ENCODE data around the gene SUN1. TPM values are rescaled to one million over a fixed set of nuclear protein-coding genes. Genes with fewer than 3 reads are reported as not detected.
A peak's percentile ranks its signal among the peaks of the same experiment; 100 is the strongest.

SUN1 gene
- total RNA-seq, 1 experiment from 2014 or later = 126 TPM

DNA sequence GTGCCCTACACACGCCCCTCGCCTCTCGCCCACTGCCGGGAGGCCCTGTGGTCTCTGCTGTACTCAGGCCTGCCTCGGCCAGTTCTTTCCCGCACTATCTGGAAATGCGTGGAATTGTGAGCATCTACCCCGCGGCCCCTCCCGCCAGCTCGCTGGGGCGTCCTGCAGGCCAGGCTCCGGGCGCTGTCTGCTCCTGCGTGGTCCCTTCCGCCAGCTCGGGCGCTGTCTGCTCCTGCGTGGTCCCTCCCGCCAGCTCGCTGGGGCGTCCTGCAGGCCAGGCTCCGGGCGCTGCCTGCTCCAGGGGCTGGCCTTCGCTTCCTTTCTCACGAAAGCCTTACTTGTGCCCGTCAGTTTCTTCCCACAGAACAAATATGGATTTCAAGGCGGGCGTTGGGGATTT, 59.0 kb downstream of the SUN1 start:
- no TSS peak for BruUV-seq (replicated peaks)
- Mint-ChIP-seq H3K4me3 (ENCODE audit: unreplicated experiment) (no peak overlapping the region), H3K36me3 (ENCODE audit: insufficient read depth, unreplicated experiment) (peaks cover 64% of the 10 kb centered on the region), H3K4me1 (ENCODE audit: insufficient read depth, unreplicated experiment) (peaks cover 6% of the 10 kb centered on the region), H3K27ac (ENCODE audit: low read depth, unreplicated experiment) (peak overlapping the region; percentile 54), H3K9me3 (ENCODE audit: unreplicated experiment) (no peaks in the 10 kb centered on the region), H3K27me3 (ENCODE audit: insufficient read depth, unreplicated experiment) (no peaks in the 10 kb centered on the region)
- DNase-seq (ENCODE audit: unreplicated experiment) = no peak
- POLR2A ChIA-PET = no interaction called here
- CTCF ChIA-PET = interaction anchor here (0.6 to 1.1 kb wide), 2 partner anchors 63 to 326 kb away, joined by 3 read pairs; partner anchors contain the start of gene ADAP1
- TF ChIP-seq, protein P1, sequence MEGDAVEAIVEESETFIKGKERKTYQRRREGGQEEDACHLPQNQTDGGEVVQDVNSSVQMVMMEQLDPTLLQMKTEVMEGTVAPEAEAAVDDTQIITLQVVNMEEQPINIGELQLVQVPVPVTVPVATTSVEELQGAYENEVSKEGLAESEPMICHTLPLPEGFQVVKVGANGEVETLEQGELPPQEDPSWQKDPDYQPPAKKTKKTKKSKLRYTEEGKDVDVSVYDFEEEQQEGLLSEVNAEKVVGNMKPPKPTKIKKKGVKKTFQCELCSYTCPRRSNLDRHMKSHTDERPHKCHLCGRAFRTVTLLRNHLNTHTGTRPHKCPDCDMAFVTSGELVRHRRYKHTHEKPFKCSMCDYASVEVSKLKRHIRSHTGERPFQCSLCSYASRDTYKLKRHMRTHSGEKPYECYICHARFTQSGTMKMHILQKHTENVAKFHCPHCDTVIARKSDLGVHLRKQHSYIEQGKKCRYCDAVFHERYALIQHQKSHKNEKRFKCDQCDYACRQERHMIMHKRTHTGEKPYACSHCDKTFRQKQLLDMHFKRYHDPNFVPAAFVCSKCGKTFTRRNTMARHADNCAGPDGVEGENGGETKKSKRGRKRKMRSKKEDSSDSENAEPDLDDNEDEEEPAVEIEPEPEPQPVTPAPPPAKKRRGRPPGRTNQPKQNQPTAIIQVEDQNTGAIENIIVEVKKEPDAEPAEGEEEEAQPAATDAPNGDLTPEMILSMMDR (IDR thresholded peaks at IDR 0.05; ENCODE audit: unreplicated experiment) = no peak
- intact Hi-C loops (cut with micrococcal nuclease) = no loop called here

DNA sequence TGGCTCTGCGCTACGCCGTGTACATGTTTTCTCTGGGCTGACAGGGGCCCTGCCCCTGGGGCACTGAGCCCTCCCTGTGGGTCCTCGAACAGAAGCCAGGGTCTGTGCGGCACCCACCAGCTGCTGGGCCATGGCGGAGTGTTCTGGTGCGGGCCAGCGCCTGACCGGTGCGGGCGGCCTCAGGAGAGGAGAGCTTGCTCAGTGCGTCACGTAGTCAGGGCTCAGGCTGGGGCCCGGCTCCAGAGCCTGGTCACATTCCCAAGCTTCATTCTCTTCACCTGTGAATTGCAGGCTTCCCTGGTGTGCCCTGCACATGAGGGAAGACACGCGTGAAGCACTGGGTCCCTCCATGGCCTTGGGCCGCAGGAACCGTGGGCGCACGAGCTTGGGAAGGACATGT, 59.5 kb downstream of the SUN1 start:
- no peak overlapping the region for H3K4me3 Mint-ChIP-seq (ENCODE audit: unreplicated experiment)
- no peaks in the 10 kb centered on the region for H3K9me3 Mint-ChIP-seq (ENCODE audit: unreplicated experiment)
- ChIA-PET POLR2A (no interaction called here), CTCF (interaction anchor here (0.6 to 1.1 kb wide), 2 partner anchors 62 to 327 kb away, joined by 3 read pairs; partner anchors contain the start of gene ADAP1)
- TF ChIP-seq, protein P1 (IDR thresholded peaks at IDR 0.05; ENCODE audit: unreplicated experiment) = no peak
- no peak overlapping the region for H3K27ac Mint-ChIP-seq (ENCODE audit: low read depth, unreplicated experiment)
- BruUV-seq (replicated peaks) = no TSS peak
- H3K27me3 Mint-ChIP-seq (ENCODE audit: insufficient read depth, unreplicated experiment) = no peaks in the 10 kb centered on the region
- peaks cover 6% of the 10 kb centered on the region for H3K4me1 Mint-ChIP-seq (ENCODE audit: insufficient read depth, unreplicated experiment)
- intact Hi-C loops (cut with micrococcal nuclease) = no loop called here
- H3K36me3 Mint-ChIP-seq (ENCODE audit: insufficient read depth, unreplicated experiment) = peaks cover 63% of the 10 kb centered on the region
- DNase-seq (ENCODE audit: unreplicated experiment) = no peak

DNA sequence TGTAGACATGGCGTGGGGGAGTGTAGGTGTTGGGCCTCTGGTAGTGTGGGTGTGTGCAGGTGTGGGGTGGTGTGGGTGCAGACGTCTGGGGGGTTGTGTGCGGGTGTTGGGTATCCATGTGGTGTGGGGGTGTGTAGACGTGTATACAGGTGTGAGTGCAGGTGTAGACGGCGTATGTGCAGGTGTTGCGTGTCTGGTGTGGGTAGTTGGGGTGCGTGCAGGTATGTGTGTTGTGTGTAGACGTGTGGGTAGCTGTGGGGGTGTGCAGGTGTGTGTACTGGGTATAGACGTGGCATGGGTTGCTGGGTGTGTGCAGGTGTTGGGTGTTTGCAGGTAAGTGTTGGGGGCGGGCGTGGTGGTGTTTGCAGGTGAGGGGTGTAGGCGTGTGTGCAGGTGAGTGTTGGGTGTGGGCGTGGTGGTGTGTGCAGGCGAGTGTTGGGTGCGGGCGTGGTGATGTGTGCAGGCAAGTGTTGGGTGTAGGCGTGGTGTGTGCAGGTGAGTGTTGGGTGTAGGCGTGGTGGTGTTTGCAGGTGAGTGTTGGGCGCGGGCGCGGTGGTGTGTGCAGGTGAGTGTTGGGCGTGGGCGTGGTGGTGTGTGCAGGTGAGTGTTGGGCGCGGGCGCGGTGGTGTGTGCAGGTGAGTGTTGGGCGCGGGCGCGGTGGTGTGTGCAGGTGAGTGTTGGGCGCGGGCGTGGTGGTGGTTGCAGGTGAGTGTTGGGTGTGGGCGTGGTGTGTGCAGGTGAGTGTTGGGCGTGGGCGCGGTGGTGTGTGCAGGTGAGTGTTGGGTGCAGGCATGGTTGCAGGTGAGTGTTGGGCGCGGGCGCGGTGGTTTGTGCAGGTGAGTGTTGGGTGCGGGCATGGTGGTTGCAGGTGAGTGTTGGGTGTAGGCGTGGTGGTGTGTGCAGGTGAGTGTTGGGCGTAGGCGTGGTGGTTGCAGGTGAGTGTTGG, 60.6 kb downstream of the SUN1 start:
- peaks cover 58% of the 10 kb centered on the region for H3K36me3 Mint-ChIP-seq (ENCODE audit: insufficient read depth, unreplicated experiment)
- H3K4me1 Mint-ChIP-seq (ENCODE audit: insufficient read depth, unreplicated experiment) = peaks cover 6% of the 10 kb centered on the region
- no peaks in the 10 kb centered on the region for H3K27me3 Mint-ChIP-seq (ENCODE audit: insufficient read depth, unreplicated experiment)
- intact Hi-C loops (cut with micrococcal nuclease) = no loop called here
- ChIA-PET POLR2A (no interaction called here), CTCF (interaction anchor here (0.7 to 1.1 kb wide), 3 partner anchors 15 to 1274 kb away, joined by 3 to 4 read pairs (median 3); partner anchors contain the start of gene ADAP1)
- no peak for DNase-seq (ENCODE audit: unreplicated experiment)
- TF ChIP-seq, protein P1 (IDR thresholded peaks at IDR 0.05; ENCODE audit: unreplicated experiment) = no peak
- BruUV-seq (replicated peaks) = no TSS peak
- no peaks in the 10 kb centered on the region for H3K9me3 Mint-ChIP-seq (ENCODE audit: unreplicated experiment)
- no peak overlapping the region for H3K4me3 Mint-ChIP-seq (ENCODE audit: unreplicated experiment)
- no peak overlapping the region for H3K27ac Mint-ChIP-seq (ENCODE audit: low read depth, unreplicated experiment)

DNA sequence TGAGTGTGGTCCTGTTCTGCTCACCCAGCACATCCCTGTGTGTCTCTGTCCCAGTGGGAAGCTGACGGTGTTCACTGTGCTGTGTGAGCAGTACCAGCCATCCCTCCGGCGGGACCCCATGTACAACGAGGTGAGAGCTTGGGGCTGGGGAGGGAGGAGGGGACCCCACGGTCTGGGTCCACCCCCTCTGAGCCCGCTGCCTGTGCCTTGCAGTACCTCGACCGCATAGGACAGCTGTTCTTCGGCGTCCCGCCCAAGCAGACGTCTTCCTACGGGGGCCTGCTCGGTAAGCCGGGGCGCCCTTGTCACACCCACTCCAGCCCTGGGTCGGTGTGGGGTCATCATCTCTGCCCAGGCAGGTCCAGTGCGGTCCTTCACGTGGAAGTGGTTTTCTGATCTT, 61.4 kb downstream of the SUN1 start:
- no peak overlapping the region for H3K27ac Mint-ChIP-seq (ENCODE audit: low read depth, unreplicated experiment)
- ChIA-PET CTCF (interaction anchor here (1.1 kb wide), 1 partner anchor 15 kb away, joined by 4 read pairs; no protein-coding TSS in a partner anchor), POLR2A (no interaction called here)
- intact Hi-C loops (cut with micrococcal nuclease) = no loop called here
- TF ChIP-seq, protein P1 (IDR thresholded peaks at IDR 0.05; ENCODE audit: unreplicated experiment) = no peak
- H3K36me3 Mint-ChIP-seq (ENCODE audit: insufficient read depth, unreplicated experiment) = peaks cover 53% of the 10 kb centered on the region
- no TSS peak for BruUV-seq (replicated peaks)
- no peaks in the 10 kb centered on the region for H3K9me3 Mint-ChIP-seq (ENCODE audit: unreplicated experiment)
- H3K4me1 Mint-ChIP-seq (ENCODE audit: insufficient read depth, unreplicated experiment) = peaks cover 6% of the 10 kb centered on the region
- no peak overlapping the region for H3K4me3 Mint-ChIP-seq (ENCODE audit: unreplicated experiment)
- H3K27me3 Mint-ChIP-seq (ENCODE audit: insufficient read depth, unreplicated experiment) = no peaks in the 10 kb centered on the region
- DNase-seq (ENCODE audit: unreplicated experiment) = no peak

All from MCF 10A (cell line).